Psoas muscle (tissue), 8 donors: ENCODE measurements around the gene CNTFR. TPM values are rescaled to one million over a fixed set of nuclear protein-coding genes. Genes with fewer than 3 reads are reported as not detected.

ENCODE experiments used
- ATAC-seq, 4 donors: fragments of 200-7000 bp; cut with Tn5 transposase; one replicate each; pipeline ENCODE4 v1.9.1; 2020; ENCODE audit warnings: moderate library complexity in 3 of 4, mild to moderate bottlenecking in 2 of 4
- DNase-seq, 2 donors: peaks; one replicate each; pipeline ENCODE4 v3.0.0-alpha.2; 2020
- H3K27ac ChIP-seq: fragments of 200-600 bp; one replicate; pipeline ENCODE4 v1.8.0; 2022
- H3K27me3 ChIP-seq, 3 donors: fragments of 200-600 bp in 1 of 3; one replicate each; pipeline versions ENCODE4 v1.6.1 to v1.8.0; 2013 to 2022; ENCODE audit warnings: low read length in 2 of 3, mild to moderate bottlenecking in 2 of 3, moderate library complexity in 1 of 3; ENCODE audit not compliant: insufficient read depth in 3 of 3
- H3K36me3 ChIP-seq, 2 donors: fragments of 200-600 bp in 1 of 2; one replicate each; pipeline versions ENCODE4 v1.6.1 to v1.8.0; 2013 to 2022; ENCODE audit warnings: low read depth in 1 of 2, mild to moderate bottlenecking in 1 of 2, moderate library complexity in 1 of 2; ENCODE audit not compliant: insufficient read depth in 1 of 2
- H3K4me1 ChIP-seq: fragments of 200-600 bp; one replicate; pipeline ENCODE4 v1.8.0; 2022
- H3K4me3 ChIP-seq: fragments of 200-600 bp; one replicate; pipeline ENCODE4 v1.8.0; 2022; ENCODE audit warnings: mild to moderate bottlenecking
- H3K9me3 ChIP-seq: fragments of 200-600 bp; one replicate; pipeline ENCODE4 v1.8.0; 2022
- CTCF ChIP-seq: fragments of 200-600 bp; IDR thresholded peaks from one replicate; pipeline ENCODE4 v1.8.0; 2022; ENCODE audit warnings: antibody characterized with exemption
- WGBS, 3 donors: extraction: QIAGEN DNeasy Blood & Tissue Kit; methylation state at CpG; one replicate each; pipeline versions ENCODE4 v1.1.6 to v1.1.7; 2013; 5-methylcytosine and 5-hydroxymethylcytosine counted together
- intact Hi-C, 2 donors: fragments of 100-400 bp; cut with DNase I; formaldehyde crosslinking; loops; one replicate each; pipeline versions ENCODE4 v1.11.0 to v1.14.2; 2022
- polyA plus RNA-seq, 3 donors: library from polyadenylated mRNA; stranded (reverse); fragments of 200-250 nt; gene quantifications; one replicate each; pipeline ENCODE4 v1.2.3, GENCODE V29; 2013
- total RNA-seq, 4 donors: library from RNA; stranded (reverse); fragmentation: NEBNext Ultra II Directional in 2 of 4; extraction: Animal tissue kit (Norgen Biotek cat#: 25700) in 2 of 4; gene quantifications; one replicate each; pipeline versions ENCODE4 v1.2.1 to v1.2.4, GENCODE V29; 2021 to 2023
- donor health status: healthy with polysubstance abuse.
- donor health status: DM: no; HTN: no; CAD: no; lungs with moderate emphysema.
- donor health status: Bipolar disorder and iron deficiency.
- donor health status: healthy.
- donor health status: DM: yes; HTN: yes; CAD: no.
- donor health status: DM: no; HTN: no; CAD: no.
- donor health status: DM: no; HTN: no; CAD: no.
- donor health status: DM: yes; HTN: yes; CAD: no.

Gene CNTFR
- total and polyA plus RNA-seq, 7 donors: 32.3 to 97.4 (median 64.4) TPM

GRCh38 chr9:34552606-34552981 is 36.9 kb downstream of the CNTFR start:
- no peak overlapping the region for H3K27ac ChIP-seq
- WGBS, 3 donors: 88 to 91% (median 89%) methylated on average over 13 of the region's 13 CpGs
- H3K27me3 ChIP-seq: no peaks in the 10 kb centered on the region
- H3K9me3 ChIP-seq: no peaks in the 10 kb centered on the region
- TF ChIP-seq CTCF: no peak
- peaks cover 0 to 22% of the 10 kb centered on the region in 2 donors for H3K36me3 ChIP-seq
- intact Hi-C loops: no loop called here
- H3K4me3 ChIP-seq: no peak overlapping the region
- ATAC-seq (no peak), DNase-seq (peak in 1 of 2 donors; percentile 35)
- peaks cover 19% of the 10 kb centered on the region for H3K4me1 ChIP-seq

- H3K9me3 ChIP-seq: no peaks in the 10 kb centered on the region
- ATAC-seq (no peak), DNase-seq (no peak)
- H3K27me3 ChIP-seq: no peaks in the 10 kb centered on the region
- no peak overlapping the region for H3K4me3 ChIP-seq
- peaks cover 13% of the 10 kb centered on the region for H3K4me1 ChIP-seq
- intact Hi-C loops: no loop called here
- no peak for TF ChIP-seq CTCF
- no peak overlapping the region for H3K27ac ChIP-seq
- peaks cover 0 to 22% of the 10 kb centered on the region in 2 donors for H3K36me3 ChIP-seq
- WGBS, 3 donors: 89 to 93% (median 90%) methylated on average over 19 to 20 of the region's 20 CpGs
Observed at GRCh38 chr9:34551751-34552605, 37.5 kb downstream of the CNTFR start.

GRCh38 chr9:34550681-34551270 is 38.7 kb downstream of the CNTFR start:
- H3K4me1 ChIP-seq: peaks cover 10% of the 10 kb centered on the region
- no peak overlapping the region for H3K4me3 ChIP-seq
- DNase-seq: no peak
- ATAC-seq: no peak
- H3K27ac ChIP-seq: no peak overlapping the region
- intact Hi-C loops: no loop called here
- 69 to 74% (median 72%) methylated on average over 5 of the region's 5 CpGs for WGBS, 3 donors
- no peaks in the 10 kb centered on the region for H3K9me3 ChIP-seq
- TF ChIP-seq CTCF: no peak
- H3K36me3 ChIP-seq: peaks cover 0 to 19% of the 10 kb centered on the region in 2 donors
- H3K27me3 ChIP-seq: no peaks in the 10 kb centered on the region

GRCh38 chr9:34550016-34550680 is 39.4 kb downstream of the CNTFR start:
- Histone ChIP-seq H3K9me3 (no peaks in the 10 kb centered on the region), H3K36me3 (peaks cover 0 to 19% of the 10 kb centered on the region in 2 donors), H3K27me3 (peaks cover 0 to 2% (median 0%) of the 10 kb centered on the region in 3 donors), H3K4me1 (peaks cover 5% of the 10 kb centered on the region), H3K4me3 (no peak overlapping the region), H3K27ac (no peak overlapping the region)
- no peak for ATAC-seq
- WGBS, 3 donors: 73 to 83% (median 82%) methylated on average over 12 of the region's 12 CpGs
- DNase-seq: no peak
- TF ChIP-seq CTCF: no peak
- intact Hi-C loops: no loop called here
